ENCODE measurements around the gene UBE2H. TPM values are rescaled to one million over a fixed set of nuclear protein-coding genes. Genes with fewer than 3 reads are reported as not detected.

The UBE2H gene
- total and polyA plus RNA-seq, 10 of the 15 experiments (the other 5 are each of a cell fraction or from before 2014, with no cell fraction given) = 15.6 to 75.5 (median 32.8) TPM

- TF ChIP-seq ZBTB40 (IDR thresholded peaks at IDR 0.05; ENCODE audit: borderline replicate concordance) = no peak
- no peak for TF ChIP-seq TCF3 (IDR thresholded peaks at IDR 0.05; ENCODE audit: borderline replicate concordance, insufficient read depth, low read depth, low read length)
- TF ChIP-seq BCL3 (IDR thresholded peaks at IDR 0.05; ENCODE audit: borderline replicate concordance, insufficient read depth, low read depth, low read length, poor library complexity, severe bottlenecking) = no peak
- no peak for TF ChIP-seq SRF (IDR thresholded peaks at IDR 0.05; ENCODE audit: low read depth in 2 of 2, low read length in 2 of 2)
- no peak for TF ChIP-seq ELK1 (IDR thresholded peaks at IDR 0.05; ENCODE audit: low read depth, low read length)
- no peak for TF ChIP-seq SMARCA5 (IDR thresholded peaks at IDR 0.05)
- TF ChIP-seq MEF2A (IDR thresholded peaks at IDR 0.05; ENCODE audit: insufficient read depth, low read depth, low read length) = no peak
- no peak for TF ChIP-seq JUND (IDR thresholded peaks at IDR 0.05; ENCODE audit: low read depth, low read length)
Measured at GRCh38 chr7:129789652-129790051, 163.1 kb downstream of the UBE2H start (continued).

All from GM12878 (cell line).